ENCODE measurements around the gene RNU5D-1. TPM values are rescaled to one million over a fixed set of nuclear protein-coding genes. Genes with fewer than 3 reads are reported as not detected.

Gene RNU5D-1
- total RNA-seq, 1 donor from 2014 or later = not detected

Small RNA genes within 50 kb of the gene (small RNA-seq; reads per million reads assigned to genes)
- gene RNU5D-1 (24.5 reads per million, percentile 94 among the genes with 10 or more reads in this experiment), gene RNU5F-1 (5.4 reads per million, percentile 90 among the genes with 10 or more reads in this experiment), gene SNORD38A (64.6 reads per million, percentile 96 among the genes with 10 or more reads in this experiment), gene SNORD38B (not detected), gene SNORD46 (1,797 reads per million, percentile 99 among the genes with 10 or more reads in this experiment), gene SNORD55 (not detected)

Other genes starting within 250 kb of the RNU5D-1 start
- gene TMEM53, start 56.7 kb downstream of the RNU5D-1 start, total RNA-seq = 3.1 TPM
- 0.52 TPM for gene ARMH1, start 56.5 kb downstream of the RNU5D-1 start, total RNA-seq
- gene KIF2C, start 8.7 kb upstream of the RNU5D-1 start, total RNA-seq = 4.7 TPM
- 1,786 TPM for gene RPS8, start 44.4 kb upstream of the RNU5D-1 start, total RNA-seq
- gene BEST4, start 57.0 kb upstream of the RNU5D-1 start, total RNA-seq = not detected
- gene PLK3, start 69.2 kb upstream of the RNU5D-1 start, total RNA-seq = 6.8 TPM
- gene DYNLT4, start 76.2 kb upstream of the RNU5D-1 start, total RNA-seq = not detected
- 5.7 TPM for gene BTBD19, start 77.4 kb upstream of the RNU5D-1 start, total RNA-seq
- 1.6 TPM for gene PTCH2, start 112.1 kb upstream of the RNU5D-1 start, total RNA-seq